B cell (primary cell): ENCODE measurements around the gene VPS72. TPM values are rescaled to one million over a fixed set of nuclear protein-coding genes. Genes with fewer than 3 reads are reported as not detected.
"Not testable (repeated sequence)": the region's sequence is repeated elsewhere in the genome, so short reads cannot be mapped to it uniquely, and the experiment has no call there.

Source experiments
- ATAC-seq: fragments of 200-7000 bp; cut with Tn5 transposase; one replicate; pipeline ENCODE4 v1.10.0; 2021; ENCODE audit warnings: low read depth, mild to moderate bottlenecking, moderate number of reproducible peaks, moderate library complexity
- CTCF ChIA-PET: fragments of 350-600 bp; sonication (Branson Sonifier 250); formaldehyde crosslinking; loops from one replicate; lab custom pipeline; 2021; ENCODE audit warnings: antibody characterized with exemption, inconsistent platforms; lab: Charles Lee
- POLR2A ChIA-PET: fragments of 350-600 bp; sonication (Branson Sonifier 250); formaldehyde crosslinking; loops from one replicate; lab custom pipeline; 2021; ENCODE audit warnings: antibody characterized with exemption; lab: Charles Lee
- DNase-seq: peaks from one replicate; pipeline ENCODE4 v3.0.0; 2013
- H2AFZ ChIP-seq: 2 replicates; pipeline ENCODE4 v1.6.1; 2012; ENCODE audit warnings: mild to moderate bottlenecking, low read depth, low read length; ENCODE audit not compliant: insufficient read depth, poor library complexity, severe bottlenecking
- H3K27ac ChIP-seq, 2 donors: 1 replicate in 1 of 2; 2 replicates in 1 of 2; pipeline ENCODE4 v1.5.1; 2012 to 2013; ENCODE audit warnings: low read length in 2 of 2, mild to moderate bottlenecking in 2 of 2, moderate library complexity in 1 of 2
- H3K27me3 ChIP-seq, 4 experiments: fragments of 200-600 bp in 1 of 4; sonication (generic) in 1 of 4; replicated peaks in 1 of 4; 1 replicate in 2 of 4; 2 replicates in 2 of 4; pipeline versions ENCODE4 v1.6.1 to v1.7.0; 2013 to 2016; ENCODE audit warnings: low read length in 3 of 4, mild to moderate bottlenecking in 2 of 4, mixed read lengths in 1 of 4, moderate library complexity in 1 of 4; ENCODE audit not compliant: insufficient read depth in 4 of 4, control insufficient read depth in 3 of 4; ENCODE audit errors: control extremely low read depth in 1 of 4
- H3K36me3 ChIP-seq, 2 experiments: replicated peaks in 1 of 2; 1 replicate in 1 of 2; 2 replicates in 1 of 2; pipeline versions ENCODE4 v1.6.1 to v1.7.1; 2013; ENCODE audit warnings: low read length in 1 of 2; ENCODE audit not compliant: insufficient read depth in 2 of 2, control insufficient read depth in 1 of 2; ENCODE audit errors: control extremely low read depth in 1 of 2, extremely low read depth in 1 of 2
- H3K4me1 ChIP-seq, 2 donors: fragments of 200-600 bp in 1 of 2; sonication (generic) in 1 of 2; 1 replicate in 1 of 2; 2 replicates in 1 of 2; pipeline versions ENCODE4 v1.5.1 to v1.6.1; 2013 to 2017; ENCODE audit warnings: low read length in 2 of 2; ENCODE audit not compliant: control insufficient read depth in 2 of 2, insufficient read depth in 2 of 2
- H3K4me2 ChIP-seq: replicated peaks from 2 replicates; pipeline ENCODE3; 2012; ENCODE audit warnings: mild to moderate bottlenecking, low read depth, low read length; ENCODE audit not compliant: poor library complexity, severe bottlenecking
- H3K4me3 ChIP-seq, 5 experiments: fragments of 200-600 bp in 1 of 5; sonication (generic) in 1 of 5; 1 replicate in 3 of 5; 2 replicates in 2 of 5; pipeline versions ENCODE4 v1.5.1 to v1.7.0; 2011 to 2016; ENCODE audit warnings: low read length in 4 of 5, mild to moderate bottlenecking in 4 of 5, low read depth in 2 of 5, control low read depth in 1 of 5, moderate library complexity in 1 of 5; ENCODE audit not compliant: insufficient read depth in 1 of 5; ENCODE audit errors: control extremely low read depth in 1 of 5, extremely low read depth in 1 of 5
- H3K79me2 ChIP-seq: fragments of 200-600 bp; sonication (generic); one replicate; pipeline ENCODE4 v1.6.0; 2016; ENCODE audit warnings: low read length; ENCODE audit not compliant: control insufficient read depth, insufficient read depth
- H3K9ac ChIP-seq: fragments of 200-600 bp; sonication (generic); 2 replicates; pipeline ENCODE4 v1.6.1; 2017; ENCODE audit warnings: mild to moderate bottlenecking, low read length, moderate library complexity
- H3K9me3 ChIP-seq, 3 donors: one replicate each; pipeline versions ENCODE4 v1.6.1 to v1.7.1; 2013; ENCODE audit warnings: low read length in 2 of 3; ENCODE audit not compliant: control insufficient read depth in 2 of 3, insufficient read depth in 1 of 3; ENCODE audit errors: control extremely low read depth in 1 of 3
- H4K20me1 ChIP-seq: 2 replicates; pipeline ENCODE4 v1.6.0; 2012; ENCODE audit warnings: mild to moderate bottlenecking, low read length; ENCODE audit not compliant: insufficient read depth, control insufficient read depth, poor library complexity, severe bottlenecking
- H3K27ac Mint-ChIP-seq: one replicate; pipeline ENCODE4 v1.8.0; 2021; ENCODE audit warnings: mixed read lengths
- H3K27me3 Mint-ChIP-seq: one replicate; pipeline ENCODE4 v1.8.0; 2021; ENCODE audit warnings: mixed read lengths
- H3K4me1 Mint-ChIP-seq: one replicate; pipeline ENCODE4 v1.8.0; 2021; ENCODE audit warnings: mixed read lengths
- H3K4me3 Mint-ChIP-seq: one replicate; pipeline ENCODE4 v1.8.0; 2021; ENCODE audit warnings: mixed read lengths
- H3K9me3 Mint-ChIP-seq: one replicate; pipeline ENCODE4 v1.8.0; 2022; ENCODE audit warnings: mixed read lengths; ENCODE audit not compliant: insufficient read depth
- CTCF ChIP-seq: fragments of 200-600 bp; IDR thresholded peaks from one replicate; pipeline ENCODE4 v1.8.0; 2022; ENCODE audit warnings: antibody characterized with exemption, mild to moderate bottlenecking
- EZH2 ChIP-seq: IDR thresholded peaks from 2 replicates; pipeline ENCODE4 v1.6.1; 2012; ENCODE audit warnings: borderline replicate concordance, low read depth, mild to moderate bottlenecking, moderate library complexity, low read length; ENCODE audit not compliant: insufficient read depth, poor library complexity, severe bottlenecking
- WGBS: methylation state at CpG from one replicate; pipeline ENCODE4 v1.1.5; 2013; ENCODE audit warnings: missing lambda C conversion rate; ENCODE audit not compliant: insufficient coverage; 5-methylcytosine and 5-hydroxymethylcytosine counted together
- intact Hi-C: fragments of 100-400 bp; cut with micrococcal nuclease; formaldehyde crosslinking; loops from one replicate; pipeline ENCODE4 v1.10.0; 2022
- polyA plus RNA-seq: library from polyadenylated mRNA; depleted of rRNA; stranded (reverse); fragments of >200 nt; gene quantifications from 2 replicates; pipeline ENCODE4 v1.2.3, GENCODE V29; 2012
- total RNA-seq, 2 donors: library from RNA; stranded (reverse); fragments of 120-200 nt in 1 of 2; gene quantifications; 1 replicate in 1 of 2; 2 replicates in 1 of 2; pipeline versions ENCODE4 v1.2.3 to v1.2.4, GENCODE V29; 2013 to 2022

The VPS72 gene
- total and polyA plus RNA-seq, 2 donors (not counting 1 experiment from before 2014, with no cell fraction given): 42.1 to 48.7 TPM

- H3K27me3 Mint-ChIP-seq, intact Hi-C loops, H3K27ac Mint-ChIP-seq, H3K27me3 ChIP-seq, H3K4me3 Mint-ChIP-seq, POLR2A ChIA-PET, CTCF ChIA-PET, H3K9me3 ChIP-seq, DNase-seq, ATAC-seq, H3K4me2 ChIP-seq, H3K4me3 ChIP-seq, H3K4me1 ChIP-seq, H3K9ac ChIP-seq, H3K27ac ChIP-seq, H2AFZ ChIP-seq, H3K9me3 Mint-ChIP-seq: not testable (repeated sequence)
- peaks cover 25% of the 10 kb centered on the region for H3K4me1 Mint-ChIP-seq
- peaks cover 95% of the 10 kb centered on the region for H3K79me2 ChIP-seq
- H3K36me3 ChIP-seq: peaks cover 3 to 25% of the 10 kb centered on the region in 2 experiments
- 96% methylated on average over 12 of the region's 12 CpGs for WGBS
- peaks cover 18% of the 10 kb centered on the region for H4K20me1 ChIP-seq
Observed at GRCh38 chr1:151205381-151205965, 15.5 kb upstream of the VPS72 start.

- ChIA-PET CTCF (no interaction called here), POLR2A (no interaction called here)
- peak overlapping the region in 1 of 2 donors; percentile 90 for H3K27ac ChIP-seq
- peak overlapping the region; percentile 76 for H2AFZ ChIP-seq
- Mint-ChIP-seq H3K4me3 (peak overlapping the region; percentile 98), H3K27me3 (no peaks in the 10 kb centered on the region), H3K9me3 (no peaks in the 10 kb centered on the region), H3K4me1 (peaks cover 54% of the 10 kb centered on the region), H3K27ac (peak overlapping the region; percentile 94)
- H3K4me2 ChIP-seq: peak overlapping the region; percentile 84
- H4K20me1 ChIP-seq: peaks cover 9% of the 10 kb centered on the region
- ATAC-seq (no peak), DNase-seq (no peak)
- peaks cover 21 to 29% of the 10 kb centered on the region in 2 donors for H3K4me1 ChIP-seq
- H3K27me3 ChIP-seq: peaks cover 0 to 2% (median 0%) of the 10 kb centered on the region in 4 experiments
- H3K79me2 ChIP-seq: peaks cover 64% of the 10 kb centered on the region
- intact Hi-C loops: loop anchor here (1.0 to 5.0 kb wide), 5 partner anchors 10 to 147 kb away; partner anchors contain the start of genes LYSMD1, PI4KB, RFX5 and VPS72
- H3K9me3 ChIP-seq: no peaks in the 10 kb centered on the region
- H3K36me3 ChIP-seq: peaks cover 2 to 5% of the 10 kb centered on the region in 2 experiments
- 86% methylated on average over 7 of the region's 11 CpGs for WGBS
- H3K9ac ChIP-seq: peak overlapping the region; percentile 86
- no peak for TF ChIP-seq CTCF
- TF ChIP-seq EZH2: no peak
- H3K4me3 ChIP-seq: peak overlapping the region; percentile 82 to 96 (median 95)
Observed at GRCh38 chr1:151199873-151200581, 10.0 kb upstream of the VPS72 start.
